HK-2 (cell line): Measurements from ENCODE around the gene C5AR1.
"Not testable (repeated sequence)": the region's sequence is repeated elsewhere in the genome, so short reads cannot be mapped to it uniquely, and the experiment has no call there.

Source experiments
- DNase-seq: peaks from one replicate; pipeline ENCODE4 v3.0.0-alpha.2; 2018; ENCODE audit not compliant: unreplicated experiment

The C5AR1 gene

DNA sequence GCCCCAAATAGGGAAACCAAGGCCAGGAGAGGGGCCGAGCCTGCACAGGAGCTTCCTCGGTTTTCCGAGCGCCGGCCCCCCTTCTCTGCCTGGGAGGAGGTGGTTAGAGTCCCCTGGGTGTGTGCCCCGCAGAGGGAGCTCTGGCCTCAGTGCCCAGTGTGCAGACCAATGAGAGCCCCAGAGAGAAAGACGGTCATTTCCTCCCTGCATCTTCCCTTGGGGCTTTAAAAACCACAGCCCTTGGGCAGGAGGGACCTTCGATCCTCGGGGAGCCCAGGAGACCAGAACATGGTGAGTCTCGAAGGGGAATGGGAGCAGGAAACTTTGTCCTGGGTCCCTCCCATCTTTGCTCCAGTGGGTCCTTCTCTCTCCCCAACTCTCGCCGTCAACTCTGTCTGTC lies at the start of gene C5AR1:
C5AR1 (plus strand) TSS at position 254 of the 400 bp plus-strand sequence; CDS start at position 289, 35 bp downstream.
- DNase-seq = no peak

DNA sequence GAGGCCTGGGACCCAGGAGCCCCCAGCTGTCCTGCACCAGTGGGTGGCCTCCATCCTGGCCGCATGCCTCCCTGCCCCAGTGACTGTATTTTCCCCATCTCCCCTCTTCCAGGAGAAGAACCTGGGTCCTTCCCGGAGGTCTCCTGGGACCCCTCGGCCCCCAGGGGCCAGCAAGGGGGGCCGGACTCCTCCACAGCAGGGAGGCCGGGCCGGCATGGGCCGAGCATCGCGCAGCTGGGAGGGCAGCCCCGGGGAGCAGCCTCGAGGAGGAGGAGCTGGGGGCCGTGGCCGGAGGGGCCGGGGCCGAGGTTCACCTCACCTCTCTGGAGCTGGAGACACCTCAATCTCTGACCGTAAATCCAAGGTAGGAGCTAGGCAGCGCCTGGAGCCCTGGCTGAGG lies 49.2 kb upstream of the C5AR1 start:
- DNase-seq = no peak

DNA sequence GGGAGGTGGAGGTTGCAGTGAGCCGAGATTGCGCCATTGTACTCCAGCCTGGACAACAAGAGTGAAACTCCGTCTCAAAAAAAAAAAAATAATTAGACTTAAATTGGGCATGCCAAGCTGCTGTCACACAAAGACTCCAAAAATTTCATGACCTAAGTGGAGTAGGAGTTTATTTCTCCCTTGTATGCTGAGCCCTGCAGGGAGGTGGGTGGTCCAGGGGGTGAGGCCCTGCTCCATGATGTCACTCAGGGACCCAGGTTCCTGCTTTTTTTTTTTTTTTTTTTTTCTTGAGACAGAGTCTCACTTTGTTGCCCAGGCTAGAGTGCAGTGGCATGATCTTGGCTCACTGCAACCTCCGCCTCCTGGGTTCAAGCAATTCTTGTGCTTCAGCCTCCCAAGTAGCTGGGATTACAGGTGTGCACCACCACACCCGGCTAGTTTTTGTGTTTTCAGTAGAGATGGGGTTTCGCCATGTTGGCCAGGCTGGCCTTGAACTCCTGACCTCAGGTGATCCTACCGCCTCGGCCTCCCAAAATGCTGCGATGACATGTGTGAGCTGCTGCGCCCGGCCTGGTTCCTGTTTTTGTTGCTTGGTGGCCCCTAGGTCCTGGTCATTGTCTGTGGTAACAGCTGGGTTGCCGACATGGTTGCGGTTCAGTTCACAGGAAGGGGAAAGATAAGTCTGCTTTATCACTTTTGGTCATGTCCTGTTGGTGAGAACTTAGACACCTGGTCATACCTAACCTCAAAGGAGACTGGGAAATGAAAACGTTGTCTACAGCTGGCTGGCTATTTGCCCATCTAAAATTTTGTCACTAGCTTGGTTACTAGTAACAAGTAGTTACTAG lies 47.5 kb upstream of the C5AR1 start:
- not testable (repeated sequence) for DNase-seq

DNA sequence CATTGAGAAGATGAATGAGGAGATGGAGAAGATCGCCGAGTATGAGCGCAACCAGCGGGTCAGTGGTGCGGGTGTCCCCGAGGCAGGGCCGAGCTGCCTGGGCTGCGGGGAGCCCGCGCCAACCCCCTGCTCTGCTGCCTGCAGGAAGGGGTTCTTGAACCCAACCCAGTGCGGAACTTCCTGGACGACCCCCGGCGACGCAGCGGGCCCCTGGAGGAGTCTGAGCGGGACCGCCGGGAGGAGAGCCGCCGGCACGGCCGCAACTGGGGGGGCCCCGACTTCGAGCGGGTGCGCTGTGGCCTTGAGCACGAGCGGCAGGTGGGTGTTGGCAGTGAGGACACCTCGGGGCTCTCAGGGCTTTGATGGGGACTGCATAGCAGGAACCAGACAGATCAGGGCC lies 45.0 kb upstream of the C5AR1 start:
- no peak for DNase-seq

DNA sequence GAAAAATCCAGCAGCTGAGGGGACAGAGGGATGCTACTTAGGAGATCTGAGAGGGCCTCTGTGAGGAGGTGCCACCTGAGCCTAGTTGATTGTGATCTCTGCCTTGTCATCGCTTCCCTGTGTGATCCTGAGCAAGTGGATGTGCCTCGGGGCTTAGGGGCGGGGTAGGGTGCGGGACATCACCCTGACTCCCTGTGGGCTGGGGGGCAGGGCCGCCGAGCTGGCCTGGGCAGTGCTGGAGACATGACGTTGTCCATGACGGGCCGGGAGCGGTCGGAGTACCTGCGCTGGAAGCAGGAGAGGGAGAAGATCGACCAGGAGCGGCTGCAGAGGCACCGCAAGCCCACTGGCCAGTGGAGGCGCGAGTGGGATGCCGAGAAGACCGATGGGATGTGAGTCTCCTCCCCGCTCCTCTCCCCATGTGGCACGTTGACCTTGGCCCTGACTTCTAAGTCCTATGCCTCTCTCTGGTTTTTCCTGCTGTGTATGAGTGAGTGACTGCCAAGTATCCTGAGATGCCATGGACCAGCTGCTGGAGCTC lies 43.2 kb upstream of the C5AR1 start:
- DNase-seq = no peak

DNA sequence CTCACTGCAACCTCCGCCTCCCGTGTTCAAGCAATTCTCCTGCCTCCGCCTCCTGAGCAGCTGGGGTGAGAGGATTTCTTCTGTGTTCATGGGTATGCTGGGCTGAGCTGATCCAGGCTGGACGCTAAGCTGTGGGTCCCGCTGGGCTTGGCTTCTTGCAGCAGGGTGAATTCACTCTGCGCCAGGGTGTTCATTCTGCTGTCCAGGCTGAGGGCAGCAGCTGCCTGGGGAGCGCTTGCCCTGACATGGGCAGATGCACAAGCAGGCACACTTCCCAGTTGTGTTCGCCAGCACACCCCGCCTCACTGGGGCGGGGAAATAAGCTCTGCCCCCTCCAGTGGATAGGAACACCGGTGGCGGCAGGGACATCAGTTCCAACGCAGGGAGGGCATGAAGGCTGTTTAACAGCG lies 42.3 kb upstream of the C5AR1 start:
- DNase-seq = no peak

DNA sequence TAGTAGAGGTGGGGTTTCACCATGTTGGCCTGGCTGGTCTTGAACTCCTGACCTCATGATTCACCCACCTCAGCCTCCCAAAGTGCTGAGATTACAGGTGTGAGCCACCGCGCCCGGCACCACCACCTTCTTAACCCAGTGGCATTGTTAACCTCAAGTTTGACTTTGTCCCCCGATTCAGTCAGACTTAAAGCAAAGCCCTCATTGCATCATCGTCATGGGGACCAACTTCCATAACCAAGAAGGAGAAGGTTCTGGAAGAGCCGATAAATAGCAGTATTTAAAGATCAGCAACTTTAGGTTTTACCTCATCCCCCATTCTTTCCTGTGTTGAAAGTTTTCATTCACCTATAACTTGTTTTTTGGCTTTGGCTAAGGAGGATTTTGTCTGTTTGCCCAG lies 41.6 kb upstream of the C5AR1 start:
- no peak for DNase-seq

DNA sequence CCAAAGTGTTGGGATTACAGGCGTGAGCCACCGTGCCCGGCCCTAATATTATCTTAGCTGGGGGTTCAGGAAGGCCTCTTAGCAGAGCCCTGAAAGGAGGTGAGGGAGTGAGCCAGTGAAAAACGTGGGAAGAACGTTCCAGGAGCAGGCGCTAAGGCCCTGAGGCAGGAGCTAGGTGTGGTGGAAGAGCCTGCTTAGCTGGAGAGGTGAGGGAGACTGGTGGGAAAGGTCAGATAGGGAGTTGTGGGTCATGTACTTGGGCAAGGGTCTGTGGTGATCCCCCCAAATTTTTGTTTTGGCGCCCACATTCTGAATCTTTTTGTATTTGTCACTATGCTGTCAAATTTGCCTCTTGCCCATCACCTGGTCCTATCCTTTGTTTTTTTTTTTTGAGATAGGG lies 40.1 kb upstream of the C5AR1 start:
- no peak for DNase-seq

DNA sequence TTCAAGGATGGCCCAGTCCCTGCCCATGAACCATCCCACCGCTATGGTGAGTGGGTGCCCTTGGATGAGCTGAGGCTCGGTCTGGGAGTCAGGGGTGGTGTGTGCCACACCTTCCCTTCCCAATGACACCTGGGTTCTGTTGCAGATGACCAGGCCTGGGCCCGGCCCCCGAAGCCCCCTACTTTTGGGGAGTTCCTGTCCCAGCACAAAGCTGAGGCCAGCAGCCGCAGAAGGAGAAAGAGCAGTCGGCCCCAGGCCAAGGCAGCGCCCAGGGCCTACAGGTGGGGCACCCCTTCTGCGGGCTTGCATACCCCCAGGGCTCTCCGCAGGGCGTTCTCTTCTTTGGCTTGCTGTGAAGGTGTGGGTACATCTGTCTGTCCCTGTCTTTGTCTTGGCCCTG lies 39.3 kb upstream of the C5AR1 start:
- DNase-seq = no peak

DNA sequence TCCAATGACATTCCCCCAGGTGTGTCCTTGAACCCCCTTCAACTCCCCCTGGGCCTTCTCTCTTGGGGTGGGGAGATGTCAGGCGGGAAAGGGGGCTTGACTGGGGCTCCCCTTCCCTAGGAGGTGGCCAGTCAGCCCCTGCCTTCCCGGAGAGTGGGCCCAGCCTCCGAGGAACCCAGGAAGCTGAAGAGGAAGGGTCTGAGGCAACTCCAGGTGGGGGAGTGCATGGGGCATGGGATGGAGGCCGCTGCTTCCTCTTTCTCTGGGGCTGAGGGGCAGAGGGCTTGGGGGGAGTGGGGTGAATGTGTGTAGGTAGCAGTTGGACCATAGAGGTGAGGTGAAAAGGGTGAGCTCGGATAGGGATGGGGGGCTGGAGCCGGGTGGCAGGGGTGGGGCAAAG lies 37.7 kb upstream of the C5AR1 start:
- no peak for DNase-seq

DNA sequence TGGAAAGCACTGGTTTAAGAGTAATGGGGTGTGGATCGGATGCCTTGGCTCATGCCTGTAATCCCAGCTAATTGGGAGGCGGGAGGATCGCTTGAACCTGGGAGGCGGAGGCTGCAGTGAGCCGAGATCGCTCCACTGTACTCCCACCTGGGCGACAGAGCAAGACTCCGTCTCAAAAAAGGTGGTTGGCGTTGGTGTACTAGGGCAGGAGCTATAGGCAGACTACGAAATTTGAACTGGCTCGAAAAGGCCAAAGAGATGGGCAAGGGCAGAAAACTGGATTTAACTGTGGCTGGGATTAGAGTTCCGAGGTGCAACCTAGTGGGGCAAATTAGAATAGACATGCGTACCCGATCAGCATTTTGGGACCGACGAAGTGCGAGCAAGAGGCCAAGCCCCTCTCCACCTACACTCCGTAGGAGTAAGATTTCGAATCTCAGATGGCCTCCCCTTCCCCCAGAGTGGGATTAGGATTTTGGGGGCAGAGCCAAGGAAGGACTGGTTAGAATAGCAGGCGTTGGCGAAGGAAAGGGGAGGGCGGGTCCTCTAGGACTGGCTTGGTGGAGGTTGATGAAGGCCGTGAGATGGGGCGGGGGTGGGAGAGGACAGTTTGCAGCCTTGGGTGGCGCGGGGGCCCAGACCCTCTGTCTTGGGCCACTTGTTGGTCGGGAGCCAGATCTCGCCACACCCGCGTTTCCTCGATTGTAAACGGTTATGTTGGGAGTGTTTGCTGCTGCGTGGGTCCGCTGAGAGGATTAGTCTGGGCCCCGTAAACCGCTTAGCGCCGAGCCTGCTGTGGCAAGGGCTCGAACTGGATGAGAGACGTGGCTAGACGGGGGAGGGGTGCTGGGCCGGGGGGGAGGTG lies 37.0 kb upstream of the C5AR1 start:
- no peak for DNase-seq

DNA sequence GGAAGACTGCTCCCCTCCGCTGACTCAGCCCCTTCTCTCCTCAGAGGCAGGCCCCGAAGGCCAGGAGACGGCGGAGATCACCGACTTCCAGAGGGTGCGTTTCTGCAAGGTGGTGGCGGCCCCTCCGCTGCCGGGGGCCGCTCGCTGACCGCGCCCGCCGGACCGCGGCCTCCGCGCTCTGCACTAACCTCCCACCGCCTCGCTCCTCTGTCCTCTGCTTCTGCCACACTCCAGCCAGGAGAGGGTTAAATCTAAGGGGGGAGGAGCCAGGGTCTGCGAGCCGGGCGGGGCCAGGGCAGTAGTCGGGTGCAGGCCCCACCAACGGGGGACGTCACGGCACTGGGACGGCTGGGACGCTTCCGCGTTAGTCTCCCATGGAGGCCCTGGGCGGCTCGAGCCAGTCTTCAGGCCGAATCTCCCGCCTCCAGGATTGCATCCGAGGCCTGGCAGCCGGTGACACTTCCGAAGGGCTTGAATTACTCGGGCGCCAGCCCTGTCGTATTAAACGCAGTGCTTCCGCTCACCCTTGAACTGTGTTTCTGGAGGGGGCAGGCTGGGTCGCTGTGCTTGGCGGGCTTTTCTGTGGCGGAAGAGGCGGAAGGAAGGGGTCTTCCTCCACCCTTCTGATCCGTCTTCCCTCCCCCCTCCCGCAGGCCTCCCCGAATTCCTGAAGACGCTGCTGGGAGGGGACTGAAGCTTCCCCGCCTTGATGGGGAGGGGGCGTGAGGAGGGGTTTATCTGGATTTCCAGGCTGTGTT lies 36.2 kb upstream of the C5AR1 start:
- DNase-seq = peak; percentile 89

DNA sequence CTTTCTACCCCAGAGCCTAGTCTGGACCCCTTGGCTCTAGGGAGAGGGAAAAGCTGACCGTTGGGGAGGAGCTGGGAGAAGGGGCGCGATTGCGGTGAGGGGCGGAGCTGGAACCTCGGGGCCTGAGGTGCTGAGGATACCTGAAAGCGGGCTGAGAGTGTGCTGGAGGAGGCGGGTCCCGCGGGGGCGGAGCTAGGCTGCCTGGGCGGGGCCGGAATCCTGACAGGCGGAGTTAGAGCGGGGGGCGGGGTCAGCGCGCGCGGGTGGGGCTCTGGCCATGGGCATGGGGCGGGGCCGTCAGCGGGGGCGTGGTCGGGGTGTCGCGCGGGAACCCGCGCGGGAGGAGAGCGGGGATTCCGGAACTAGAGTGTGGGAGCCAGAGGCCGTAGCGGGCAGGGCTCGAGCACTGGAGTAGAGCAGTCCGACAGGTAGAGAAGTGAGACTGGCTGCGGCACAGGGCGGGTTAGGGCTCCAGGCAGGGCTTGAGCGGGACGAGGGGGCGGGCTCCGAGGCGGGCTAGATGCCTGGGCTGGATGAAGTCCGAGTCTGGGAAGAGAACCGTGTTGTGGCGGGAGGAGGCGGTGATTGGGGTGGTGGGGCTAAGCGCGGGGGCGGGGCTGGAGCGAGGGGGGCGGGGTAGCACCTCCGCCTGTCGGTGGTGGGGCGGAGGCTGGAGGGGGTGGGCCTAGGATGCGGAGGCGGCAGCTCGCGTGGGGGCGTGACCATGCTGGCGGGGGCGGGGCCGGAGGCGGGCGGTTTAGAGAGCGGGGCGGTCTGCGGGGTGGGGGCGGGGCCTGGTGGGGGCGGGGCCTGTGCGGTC lies 35.4 kb upstream of the C5AR1 start, which contains the start of gene INAFM1:
INAFM1 (plus strand) TSS at position 815 of the 820 bp plus-strand sequence. CDS start 35 bp downstream, outside the sequence.
- peak; percentile 100 for DNase-seq

DNA sequence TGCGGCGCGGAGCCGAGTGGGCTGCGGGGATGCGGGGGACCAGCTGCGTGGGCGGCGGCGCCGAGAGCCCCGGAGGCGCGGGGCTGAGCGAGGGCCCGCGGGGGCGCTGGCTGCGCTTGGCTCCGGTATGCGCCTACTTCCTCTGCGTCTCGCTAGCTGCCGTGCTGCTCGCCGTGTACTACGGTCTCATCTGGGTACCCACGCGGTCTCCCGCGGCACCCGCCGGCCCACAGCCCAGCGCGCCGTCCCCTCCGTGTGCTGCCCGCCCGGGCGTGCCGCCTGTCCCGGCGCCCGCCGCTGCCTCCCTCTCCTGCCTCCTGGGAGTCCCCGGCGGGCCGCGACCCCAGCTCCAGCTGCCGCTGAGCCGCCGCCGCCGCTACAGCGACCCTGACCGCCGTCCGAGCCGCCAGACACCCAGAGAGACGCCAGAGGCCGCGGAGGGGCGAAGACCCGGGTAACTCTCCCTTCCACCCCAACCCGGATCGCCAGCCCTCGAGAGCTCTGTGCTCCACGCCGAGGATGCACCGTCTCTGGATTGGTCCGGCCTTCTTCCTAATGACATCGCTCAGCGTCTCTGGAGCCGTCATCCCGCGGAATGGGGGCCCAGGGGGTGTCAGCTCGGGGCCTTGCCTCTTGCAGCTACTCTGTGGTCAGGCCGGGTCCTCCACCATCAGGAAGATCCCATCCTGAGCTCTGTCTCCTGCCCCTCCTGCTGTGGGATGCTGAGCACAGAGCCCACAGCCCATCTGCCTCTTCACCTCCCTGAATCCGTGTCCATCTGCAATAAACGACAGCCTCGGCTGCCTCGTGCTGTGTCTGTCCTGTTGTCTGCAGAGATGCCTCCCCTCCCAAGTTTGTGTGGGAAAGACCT lies 34.5 kb upstream of the C5AR1 start:
- DNase-seq = no peak

DNA sequence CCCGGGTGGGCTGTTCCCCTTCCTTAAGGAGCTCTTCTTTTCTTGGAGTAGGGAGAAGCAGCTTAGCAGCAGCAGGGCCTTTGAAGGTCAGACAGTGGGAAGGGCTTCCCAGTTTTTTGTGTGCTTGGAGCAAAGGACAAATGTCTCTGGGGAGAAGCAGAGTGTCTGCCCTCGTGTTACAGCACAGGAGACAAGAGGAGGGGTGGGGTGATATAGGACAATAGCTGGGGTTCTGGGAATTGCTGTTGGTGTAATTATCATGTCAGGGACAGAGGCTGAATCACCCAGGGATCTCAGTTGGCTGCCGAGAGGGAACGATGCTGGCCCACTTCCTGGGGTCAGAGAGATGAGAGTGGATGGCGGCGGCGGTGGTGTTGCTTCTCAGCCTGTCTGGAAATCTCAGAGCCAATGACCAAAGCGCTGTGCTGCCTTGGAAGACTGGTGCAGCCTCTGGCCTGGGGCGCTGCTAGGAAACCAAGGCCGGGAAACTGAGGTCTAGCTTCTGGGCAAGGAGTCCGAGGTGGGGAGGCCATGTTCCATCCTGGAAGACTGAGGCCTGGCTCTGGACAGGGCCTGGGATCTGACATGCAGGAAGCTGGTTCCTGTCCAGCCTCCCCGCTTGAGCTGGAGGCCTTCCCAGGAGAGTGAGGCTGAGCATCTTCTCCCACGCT lies 33.7 kb upstream of the C5AR1 start:
- no peak for DNase-seq

DNA sequence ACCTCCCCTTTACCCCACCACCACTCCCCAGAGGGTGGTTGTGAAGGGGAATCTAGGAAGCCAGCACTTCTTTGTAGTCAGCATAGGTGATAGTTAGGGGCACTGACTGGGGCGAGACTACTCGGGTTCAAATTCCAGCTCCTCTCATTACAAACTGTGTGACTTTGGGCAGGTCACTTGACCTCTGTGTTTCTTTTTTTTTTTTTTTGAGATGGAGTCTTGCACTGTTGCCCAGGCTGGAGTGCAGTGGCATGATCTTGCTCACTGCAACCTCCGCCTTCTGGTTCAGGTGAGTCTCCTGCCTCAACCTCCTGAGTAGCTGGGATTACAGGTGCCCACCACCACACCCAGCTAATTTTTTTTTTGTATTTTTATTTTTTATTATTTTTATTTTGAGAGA lies 33.1 kb upstream of the C5AR1 start:
- not testable (repeated sequence) for DNase-seq

DNA sequence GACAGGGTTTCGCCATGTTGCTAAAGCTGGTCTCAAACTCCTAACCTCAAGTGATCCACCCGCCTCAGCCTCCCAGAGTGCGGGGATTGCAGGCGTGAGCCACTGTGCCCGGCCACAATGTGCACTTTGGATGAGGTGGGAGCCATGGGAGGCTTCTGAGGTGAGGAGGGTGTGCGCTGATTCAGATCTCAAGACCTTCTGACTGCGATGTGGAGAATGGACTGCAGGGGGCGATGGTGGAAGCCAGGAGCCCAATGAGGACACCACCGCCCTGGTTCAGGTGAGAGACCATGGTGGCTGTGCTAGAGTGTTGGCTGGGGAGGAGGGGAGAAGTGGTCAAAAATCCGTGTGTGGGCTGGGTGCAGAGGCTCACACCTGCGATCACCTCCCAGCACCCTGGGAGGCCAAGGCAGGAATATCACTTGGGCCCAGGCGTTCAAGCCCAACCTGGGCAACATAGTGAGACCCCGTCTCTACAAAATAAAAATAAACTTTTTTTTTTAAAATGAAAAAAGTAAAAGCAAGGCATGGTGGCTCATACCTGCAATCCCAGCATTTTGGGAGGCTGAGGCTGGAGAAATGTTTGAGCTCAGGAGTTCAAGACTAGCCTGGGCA lies 29.4 kb upstream of the C5AR1 start:
- DNase-seq = peak; percentile 42

DNA sequence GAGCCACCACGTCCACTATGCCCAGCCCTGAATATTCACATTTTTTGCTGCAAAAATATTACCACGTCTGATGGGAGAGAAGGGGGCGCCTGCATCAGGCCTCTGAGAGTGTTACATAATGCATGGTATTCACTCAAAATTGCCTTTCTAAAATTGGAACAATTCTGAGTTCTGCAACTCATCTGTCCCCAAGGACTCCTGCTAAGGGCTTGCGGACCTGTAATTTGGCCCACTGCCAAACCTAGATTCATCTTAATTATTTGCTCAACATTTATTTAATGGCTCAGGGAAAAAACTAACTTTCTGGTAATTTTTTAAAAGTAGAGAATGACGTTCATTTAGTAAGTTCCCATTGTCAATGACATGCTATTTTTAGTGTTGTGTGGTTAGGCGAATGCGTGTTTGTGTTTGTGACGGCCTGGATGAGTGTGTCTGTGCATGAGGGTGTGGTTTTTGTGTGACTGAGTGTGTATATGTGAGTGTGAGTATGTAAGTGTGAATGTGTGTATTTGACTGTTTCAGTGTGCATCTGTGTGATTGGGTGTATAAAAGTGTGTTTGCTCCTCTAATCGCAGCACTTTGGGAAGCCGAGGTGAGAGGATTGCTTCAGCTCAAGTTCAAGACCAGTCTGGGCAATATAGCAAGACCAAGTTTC lies 26.1 kb upstream of the C5AR1 start:
- DNase-seq = no peak
